Heart left ventricle (tissue), 16 donors: ENCODE data around the gene CRY1. TPM values are rescaled to one million over a fixed set of nuclear protein-coding genes. Genes with fewer than 3 reads are reported as not detected.

Experiments used
- ATAC-seq, 4 donors: fragments of 200-7000 bp; cut with Tn5 transposase; one replicate each; pipeline ENCODE4 v1.9.1; 2020 to 2022; ENCODE audit warnings: moderate library complexity in 4 of 4, mild to moderate bottlenecking in 3 of 4, moderate number of reproducible peaks in 1 of 4
- DNase-seq, 5 donors: peaks; one replicate each; pipeline ENCODE4 v3.0.0-alpha.2; 2020
- H3K27ac ChIP-seq, 12 donors: fragments of 200-600 bp; sonication (generic) in 4 of 12; one replicate each; pipeline versions ENCODE4 v1.5.0 to v1.8.0; 2016 to 2022; ENCODE audit warnings: mild to moderate bottlenecking in 2 of 12
- H3K27me3 ChIP-seq, 9 donors: fragments of 200-600 bp; sonication (generic) in 2 of 9; one replicate each; pipeline versions ENCODE4 v1.5.1 to v1.8.0; 2016 to 2022; ENCODE audit warnings: mild to moderate bottlenecking in 3 of 9
- H3K36me3 ChIP-seq, 9 donors: fragments of 200-600 bp; sonication (generic) in 2 of 9; one replicate each; pipeline versions ENCODE4 v1.5.0 to v1.8.0; 2018 to 2022; ENCODE audit warnings: mild to moderate bottlenecking in 2 of 9
- H3K4me1 ChIP-seq, 12 donors: fragments of 200-600 bp; sonication (generic) in 4 of 12; one replicate each; pipeline versions ENCODE4 v1.5.0 to v1.8.0; 2016 to 2022; ENCODE audit warnings: mild to moderate bottlenecking in 3 of 12
- H3K4me3 ChIP-seq, 12 donors: fragments of 200-600 bp; sonication (generic) in 4 of 12; one replicate each; pipeline versions ENCODE4 v1.5.0 to v1.8.0; 2017 to 2022; ENCODE audit warnings: mild to moderate bottlenecking in 9 of 12, moderate library complexity in 4 of 12
- H3K9me3 ChIP-seq, 12 donors: fragments of 200-600 bp; sonication (generic) in 4 of 12; one replicate each; pipeline versions ENCODE4 v1.5.0 to v1.8.0; 2016 to 2022; ENCODE audit warnings: mild to moderate bottlenecking in 1 of 12
- POLR2A ChIP-seq, 2 donors: fragments of 450-650 bp; IDR thresholded peaks; one replicate each; pipeline ENCODE4 v1.6.1; 2017; ENCODE audit warnings: antibody characterized with exemption in 2 of 2, mild to moderate bottlenecking in 2 of 2, moderate library complexity in 2 of 2
- WGBS, 4 donors: extraction: QIAGEN DNeasy Blood & Tissue Kit in 2 of 4; methylation state at CpG; one replicate each; pipeline versions ENCODE4 v1.1.5 to v1.1.7; 2013 to 2018; 5-methylcytosine and 5-hydroxymethylcytosine counted together
- intact Hi-C, 10 donors: fragments of 100-400 bp; cut with DNase I; formaldehyde crosslinking; loops; one replicate each; pipeline versions ENCODE4 v1.11.1 to v1.14.2; 2022
- polyA plus RNA-seq, 2 donors: library from polyadenylated mRNA; stranded (reverse); fragments of 200-250 nt; gene quantifications; one replicate each; pipeline ENCODE4 v1.2.3, GENCODE V29; 2013
- total RNA-seq, 9 donors: library from RNA; depleted of rRNA in 2 of 9; stranded (reverse); fragments of >200 nt in 2 of 9; fragmentation: NEBNext Ultra II Directional in 3 of 9; extraction: Animal tissue kit (Norgen Biotek cat#: 25700) in 3 of 9; gene quantifications; one replicate each; pipeline versions ENCODE4 v1.1.0 to v1.2.4, GENCODE V29; 2016 to 2023
- TF ChIP-seq, protein P1 (sequence below), 12 donors: fragments of 200-600 bp; sonication (generic) in 4 of 12; IDR thresholded peaks; one replicate each; pipeline versions ENCODE4 v1.5.0 to v1.8.0; 2018 to 2022; ENCODE audit warnings: antibody characterized with exemption in 12 of 12, mild to moderate bottlenecking in 5 of 12
- donor health status: ischemic (EF 13 %, LVEDD 7.1; RV severe dilation, severe dysfunction).
- donor health status: healthy with polysubstance abuse.
- donor health status: DM: no; HTN: yes; CAD: no.
- donor health status: DM: no; HTN: no; CAD: no.
- donor health status: ischemic (EF 25% LVEDD 6.9; RV normal size, moderate dysfunction).
- donor health status: ischemic (EF 25% LVEDD 5.7; RV mildly dilated, moderate dysfunction).
- donor health status: healthy.
- donor health status: DM: yes; HTN: yes; CAD: no.
- donor health status: ischemic (EF 35%, LVEDD 5.7; RV mildly dilated, moderate dysfunction).
- donor health status: nonischemic (EF 11% LVEDD 7.7; RV severe dilation, severe dysfunction).
- donor health status: DM: yes; HTN: yes; CAD: no.
- donor health status: PGD.
- donor health status: ischemic (EF 29% LVEDD 5.4; RV normal size, mild dysfunction).
- donor health status: nonischemic (EF 23%, LVEDD 6.1; RV moderate dilation, normal function).

Gene CRY1
- total and polyA plus RNA-seq, 11 donors: 4.3 to 20.7 (median 12.0) TPM

DNA sequence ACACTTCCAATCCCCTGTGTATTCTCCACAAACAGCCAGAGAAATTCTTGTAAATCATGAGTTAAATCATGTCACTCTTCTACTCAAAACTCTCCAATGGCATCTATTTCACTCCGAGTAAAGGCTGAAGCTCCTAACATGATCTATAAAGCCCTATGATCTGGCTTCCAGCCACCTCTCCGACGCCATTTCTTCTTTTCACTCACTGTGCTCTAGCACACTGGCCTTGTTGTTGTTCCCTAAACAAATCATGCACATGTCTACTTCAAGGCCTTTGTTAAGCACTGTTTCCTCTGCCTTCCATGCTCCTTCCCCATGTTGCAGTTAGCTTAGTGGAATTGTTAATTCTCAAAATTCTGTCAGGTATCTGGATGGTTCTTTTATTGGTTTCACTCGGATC, 76.3 kb downstream of the CRY1 start:
- no peaks in the 10 kb centered on the region for H3K9me3 ChIP-seq
- 85 to 95% (median 90%) methylated on average over 4 of the region's 4 CpGs for WGBS, 4 donors
- intact Hi-C loops: no loop called here
- no peak for ATAC-seq
- no peak for DNase-seq
- peaks cover 0 to 4% (median 0%) of the 10 kb centered on the region in 12 donors for H3K4me1 ChIP-seq
- H3K4me3 ChIP-seq: no peak overlapping the region
- TF ChIP-seq, protein P1, sequence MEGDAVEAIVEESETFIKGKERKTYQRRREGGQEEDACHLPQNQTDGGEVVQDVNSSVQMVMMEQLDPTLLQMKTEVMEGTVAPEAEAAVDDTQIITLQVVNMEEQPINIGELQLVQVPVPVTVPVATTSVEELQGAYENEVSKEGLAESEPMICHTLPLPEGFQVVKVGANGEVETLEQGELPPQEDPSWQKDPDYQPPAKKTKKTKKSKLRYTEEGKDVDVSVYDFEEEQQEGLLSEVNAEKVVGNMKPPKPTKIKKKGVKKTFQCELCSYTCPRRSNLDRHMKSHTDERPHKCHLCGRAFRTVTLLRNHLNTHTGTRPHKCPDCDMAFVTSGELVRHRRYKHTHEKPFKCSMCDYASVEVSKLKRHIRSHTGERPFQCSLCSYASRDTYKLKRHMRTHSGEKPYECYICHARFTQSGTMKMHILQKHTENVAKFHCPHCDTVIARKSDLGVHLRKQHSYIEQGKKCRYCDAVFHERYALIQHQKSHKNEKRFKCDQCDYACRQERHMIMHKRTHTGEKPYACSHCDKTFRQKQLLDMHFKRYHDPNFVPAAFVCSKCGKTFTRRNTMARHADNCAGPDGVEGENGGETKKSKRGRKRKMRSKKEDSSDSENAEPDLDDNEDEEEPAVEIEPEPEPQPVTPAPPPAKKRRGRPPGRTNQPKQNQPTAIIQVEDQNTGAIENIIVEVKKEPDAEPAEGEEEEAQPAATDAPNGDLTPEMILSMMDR (IDR thresholded peaks at IDR 0.05): no peak
- TF ChIP-seq POLR2A (IDR thresholded peaks at IDR 0.05): no peak
- H3K27ac ChIP-seq: no peak overlapping the region
- peaks cover 0 to 18% (median 0%) of the 10 kb centered on the region in 9 donors for H3K36me3 ChIP-seq
- no peaks in the 10 kb centered on the region for H3K27me3 ChIP-seq

DNA sequence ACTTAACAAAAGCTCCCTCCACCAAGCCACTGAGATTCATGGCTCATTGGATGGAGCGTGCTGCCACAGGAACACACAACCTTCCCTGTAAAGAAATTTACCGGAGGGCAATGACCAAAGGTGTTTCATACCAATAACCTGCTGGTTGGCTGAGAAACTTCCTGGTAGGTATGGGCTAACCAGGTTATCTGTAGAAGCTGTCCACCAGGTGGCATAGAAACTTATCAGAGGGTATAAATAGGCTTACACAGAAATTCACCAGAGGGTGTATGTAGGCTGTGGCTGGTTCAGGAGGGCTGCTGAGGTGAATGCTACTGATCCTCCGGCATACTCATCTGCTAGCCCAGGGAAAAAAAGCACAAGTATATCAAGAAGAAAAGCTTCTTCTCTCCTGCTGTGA, 79.3 kb downstream of the CRY1 start:
- ATAC-seq (no peak), DNase-seq (no peak)
- no peak for TF ChIP-seq POLR2A (IDR thresholded peaks at IDR 0.05)
- TF ChIP-seq, protein P1 (IDR thresholded peaks at IDR 0.05): no peak
- intact Hi-C loops: no loop called here
- Histone ChIP-seq H3K4me1 (peaks cover 0 to 4% (median 0%) of the 10 kb centered on the region in 12 donors), H3K27me3 (no peaks in the 10 kb centered on the region), H3K9me3 (peaks cover 0 to 8% (median 0%) of the 10 kb centered on the region in 12 donors), H3K27ac (no peak overlapping the region), H3K4me3 (no peak overlapping the region), H3K36me3 (peaks cover 0 to 13% (median 0%) of the 10 kb centered on the region in 9 donors)
- 62 to 86% (median 81%) methylated on average over 3 of the region's 3 CpGs for WGBS, 4 donors

DNA sequence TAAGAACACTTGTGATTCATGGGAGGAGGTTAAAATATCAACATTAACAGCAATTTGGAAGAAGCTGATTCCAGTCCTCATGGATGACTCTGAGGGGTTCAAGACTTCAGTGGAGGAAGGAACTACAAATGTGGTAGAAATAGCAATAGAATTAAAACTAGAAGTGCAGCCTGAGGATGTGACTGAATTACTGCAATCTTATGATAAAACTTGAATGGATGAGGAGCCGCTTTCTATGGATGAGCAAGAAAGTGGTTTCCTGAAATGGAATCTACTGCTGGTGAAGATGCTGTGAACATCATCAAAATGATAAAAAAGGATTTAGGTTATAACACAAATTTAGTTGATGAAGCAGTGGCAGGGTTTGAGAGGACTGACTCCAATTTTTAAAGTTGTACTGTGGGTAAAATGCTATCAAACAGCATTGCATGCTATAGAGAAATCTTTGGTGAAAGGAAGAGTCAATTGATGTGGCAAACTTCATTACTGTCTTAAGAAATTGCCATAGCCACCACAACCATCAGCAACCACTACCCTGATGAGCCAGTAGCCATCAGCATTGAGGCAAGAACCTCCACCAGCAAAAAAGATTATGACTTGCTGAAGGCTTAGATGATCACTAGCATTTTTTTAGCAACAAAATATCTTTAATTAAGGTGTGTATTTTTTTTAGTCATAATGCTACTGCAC, 80.5 kb downstream of the CRY1 start:
- Histone ChIP-seq H3K27ac (no peak overlapping the region), H3K9me3 (peaks cover 0 to 8% (median 0%) of the 10 kb centered on the region in 12 donors), H3K36me3 (peaks cover 0 to 8% (median 0%) of the 10 kb centered on the region in 9 donors), H3K4me1 (peaks cover 0 to 4% (median 0%) of the 10 kb centered on the region in 12 donors), H3K27me3 (no peaks in the 10 kb centered on the region), H3K4me3 (no peak overlapping the region)
- no peak for ATAC-seq
- TF ChIP-seq POLR2A (IDR thresholded peaks at IDR 0.05): no peak
- TF ChIP-seq, protein P1 (IDR thresholded peaks at IDR 0.05): no peak
- intact Hi-C loops: no loop called here
- no peak for DNase-seq
- WGBS, 4 donors: 97 to 100% (median 99%) methylated on average over 1 of the region's 1 CpG

DNA sequence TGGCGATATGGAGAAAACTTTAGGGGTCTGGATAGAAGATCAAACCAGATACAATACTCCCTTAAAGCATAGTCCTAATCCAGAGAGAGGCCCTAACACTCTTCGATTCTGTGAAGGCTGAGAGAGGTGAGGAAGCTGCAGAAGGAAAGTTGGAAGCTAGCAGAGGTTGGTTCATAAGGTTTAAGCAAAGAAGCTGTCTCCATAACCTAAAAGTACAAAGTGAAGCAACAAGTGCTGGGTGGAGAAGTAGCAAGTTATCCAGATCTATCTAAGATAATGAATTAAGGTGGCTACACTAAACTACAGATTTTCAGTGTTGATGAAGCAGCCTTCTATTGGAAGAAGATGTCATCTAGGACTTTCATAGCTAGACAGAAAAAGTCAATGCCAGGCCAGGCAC, 81.8 kb downstream of the CRY1 start:
- H3K36me3 ChIP-seq: peaks cover 0 to 6% (median 0%) of the 10 kb centered on the region in 9 donors
- H3K27ac ChIP-seq: no peak overlapping the region
- DNase-seq (no peak), ATAC-seq (no peak)
- TF ChIP-seq, protein P1 (IDR thresholded peaks at IDR 0.05): no peak
- no peak for TF ChIP-seq POLR2A (IDR thresholded peaks at IDR 0.05)
- H3K4me3 ChIP-seq: no peak overlapping the region
- peaks cover 0 to 2% (median 0%) of the 10 kb centered on the region in 12 donors for H3K4me1 ChIP-seq
- intact Hi-C loops: no loop called here
- no peaks in the 10 kb centered on the region for H3K27me3 ChIP-seq
- 90 to 99% (median 96%) methylated on average over 2 of the region's 2 CpGs for WGBS, 4 donors
- peaks cover 0 to 8% (median 0%) of the 10 kb centered on the region in 12 donors for H3K9me3 ChIP-seq
